Right lobe of liver (tissue), 6 donors: ENCODE results near the gene CD69. TPM values are rescaled to one million over a fixed set of nuclear protein-coding genes. Genes with fewer than 3 reads are reported as not detected.
A peak's percentile ranks its signal among the peaks of the same experiment; 100 is the strongest.

Source experiments
- ATAC-seq, 4 donors: fragments of 200-7000 bp; cut with Tn5 transposase; one replicate each; pipeline ENCODE4 v1.9.1; 2020; ENCODE audit warnings: mild to moderate bottlenecking in 4 of 4, moderate library complexity in 4 of 4
- DNase-seq, 3 donors: peaks; one replicate each; pipeline ENCODE4 v3.0.0-alpha.2; 2020
- H3K27ac ChIP-seq, 3 donors: fragments of 200-600 bp; one replicate each; pipeline ENCODE4 v1.8.0; 2022
- H3K27me3 ChIP-seq, 2 donors: fragments of 200-600 bp; one replicate each; pipeline ENCODE4 v1.8.0; 2022
- H3K36me3 ChIP-seq, 4 donors: fragments of 200-600 bp; sonication (generic) in 1 of 4; one replicate each; pipeline versions ENCODE4 v1.5.1 to v1.8.0; 2017 to 2022; ENCODE audit warnings: control low read depth in 1 of 4
- H3K4me1 ChIP-seq, 4 donors: fragments of 200-600 bp; sonication (generic) in 1 of 4; one replicate each; pipeline versions ENCODE4 v1.5.1 to v1.8.0; 2017 to 2022; ENCODE audit warnings: control low read depth in 1 of 4
- H3K4me3 ChIP-seq, 3 donors: fragments of 200-600 bp; one replicate each; pipeline ENCODE4 v1.8.0; 2022
- H3K9me3 ChIP-seq, 4 donors: fragments of 200-600 bp; sonication (generic) in 1 of 4; one replicate each; pipeline versions ENCODE4 v1.5.1 to v1.8.0; 2017 to 2022; ENCODE audit warnings: control low read depth in 1 of 4
- CTCF ChIP-seq, 4 donors: fragments of 200-600 bp in 3 of 4; fragments of 450-650 bp in 1 of 4; IDR thresholded peaks; one replicate each; pipeline versions ENCODE4 v1.5.1 to v1.8.0; 2016 to 2022; ENCODE audit warnings: antibody characterized with exemption in 4 of 4, mild to moderate bottlenecking in 2 of 4
- POLR2A ChIP-seq: fragments of 450-650 bp; IDR thresholded peaks from one replicate; pipeline ENCODE4 v1.6.1; 2017; ENCODE audit warnings: antibody characterized with exemption, mild to moderate bottlenecking
- WGBS: methylation state at CpG from one replicate; pipeline ENCODE4 v1.1.6; 2018; ENCODE audit warnings: low coverage, low lambda C conversion rate; ENCODE audit not compliant: insufficient coverage; ENCODE audit errors: missing lambda C conversion rate; 5-methylcytosine and 5-hydroxymethylcytosine counted together
- intact Hi-C, 2 donors: fragments of 100-400 bp; cut with DNase I; formaldehyde crosslinking; loops; one replicate each; pipeline versions ENCODE4 v1.11.2 to v1.14.1; 2022
- total RNA-seq, 6 experiments: library from RNA; depleted of rRNA in 2 of 6; stranded (reverse); fragments of >200 nt in 2 of 6; fragmentation: NEBNext Ultra II Directional in 3 of 6; extraction: Animal tissue kit (Norgen Biotek cat#: 25700) in 3 of 6; gene quantifications; one replicate each; pipeline versions ENCODE4 v1.1.0 to v1.2.4, GENCODE V29; 2016 to 2023
- donor health status: DM: no; HTN: yes; CAD: no.
- donor health status: DM: no; HTN: no; CAD: no.
- donor health status: DM: no; HTN: no; CAD: no.
- donor health status: DM: no; HTN: yes; CAD: no.
- donor health status: DM: no; HTN: yes; CAD: no.

Gene CD69
- total RNA-seq, 6 experiments from 2014 or later: 0.26 to 2.3 (median 1.0) TPM

GRCh38 chr12:9751204-9752144, 9.2 kb downstream of the CD69 start:
- 38% methylated on average over 9 of the region's 9 CpGs for WGBS
- peak in 3 of 4 donors; percentile 52 to 71 (median 64) for ATAC-seq
- H3K27ac ChIP-seq: no peak overlapping the region

GRCh38 chr12:9750276-9751203, 10.2 kb downstream of the CD69 start:
- intact Hi-C loops: no loop called here
- TF ChIP-seq POLR2A (no peak), CTCF (IDR thresholded peaks at IDR 0.05) (peak; percentile 56 to 89 (median 85))
- Histone ChIP-seq H3K27ac (no peak overlapping the region), H3K36me3 (no peaks in the 10 kb centered on the region), H3K9me3 (no peaks in the 10 kb centered on the region), H3K4me3 (no peak overlapping the region), H3K4me1 (peaks cover 0 to 7% (median 0%) of the 10 kb centered on the region in 4 donors), H3K27me3 (no peaks in the 10 kb centered on the region)
- WGBS: 6% methylated on average over 20 of the region's 20 CpGs
- peak; percentile 85 to 95 (median 90) for ATAC-seq
- DNase-seq: no peak

More at GRCh38 chr12:9751204-9752144, 9.2 kb downstream of the CD69 start:
- TF ChIP-seq POLR2A: no peak
- peak in 1 of 4 donors; percentile 33 for TF ChIP-seq CTCF (IDR thresholded peaks at IDR 0.05)
- Histone ChIP-seq H3K27me3 (no peaks in the 10 kb centered on the region), H3K9me3 (no peaks in the 10 kb centered on the region), H3K4me3 (no peak overlapping the region), H3K36me3 (no peaks in the 10 kb centered on the region), H3K4me1 (peaks cover 0 to 7% (median 0%) of the 10 kb centered on the region in 4 donors)
- DNase-seq: no peak
- intact Hi-C loops: no loop called here

GRCh38 chr12:9749640-9750039, 11.1 kb downstream of the CD69 start:
- Histone ChIP-seq H3K36me3 (no peaks in the 10 kb centered on the region), H3K9me3 (no peaks in the 10 kb centered on the region), H3K27ac (no peak overlapping the region), H3K4me1 (peaks cover 0 to 7% (median 0%) of the 10 kb centered on the region in 4 donors), H3K4me3 (no peak overlapping the region), H3K27me3 (no peaks in the 10 kb centered on the region)
- DNase-seq (no peak), ATAC-seq (no peak)
- TF ChIP-seq POLR2A (no peak), CTCF (IDR thresholded peaks at IDR 0.05) (no peak)
- intact Hi-C loops: no loop called here
- WGBS: 0% methylated on average over 1 of the region's 1 CpG

- no peaks in the 10 kb centered on the region for H3K4me1 ChIP-seq
- H3K27ac ChIP-seq: no peak overlapping the region
- ATAC-seq (no peak), DNase-seq (no peak)
- peaks cover 0 to 5% of the 10 kb centered on the region in 2 donors for H3K27me3 ChIP-seq
- H3K4me3 ChIP-seq: no peak overlapping the region
- no peaks in the 10 kb centered on the region for H3K9me3 ChIP-seq
- H3K36me3 ChIP-seq: no peaks in the 10 kb centered on the region
- WGBS: 76% methylated on average over 3 of the region's 3 CpGs
- TF ChIP-seq CTCF (IDR thresholded peaks at IDR 0.05) (no peak), POLR2A (no peak)
- intact Hi-C loops: no loop called here
Observed at GRCh38 chr12:9745199-9745598, 15.5 kb downstream of the CD69 start.
